Measurements from ENCODE around the gene DUSP22. TPM values are rescaled to one million over a fixed set of nuclear protein-coding genes. Genes with fewer than 3 reads are reported as not detected.

The DUSP22 gene
- polyA plus RNA-seq, 2 of the 4 experiments (the other 2 are of a cell fraction), result 6.2 to 11.3 TPM

DNA sequence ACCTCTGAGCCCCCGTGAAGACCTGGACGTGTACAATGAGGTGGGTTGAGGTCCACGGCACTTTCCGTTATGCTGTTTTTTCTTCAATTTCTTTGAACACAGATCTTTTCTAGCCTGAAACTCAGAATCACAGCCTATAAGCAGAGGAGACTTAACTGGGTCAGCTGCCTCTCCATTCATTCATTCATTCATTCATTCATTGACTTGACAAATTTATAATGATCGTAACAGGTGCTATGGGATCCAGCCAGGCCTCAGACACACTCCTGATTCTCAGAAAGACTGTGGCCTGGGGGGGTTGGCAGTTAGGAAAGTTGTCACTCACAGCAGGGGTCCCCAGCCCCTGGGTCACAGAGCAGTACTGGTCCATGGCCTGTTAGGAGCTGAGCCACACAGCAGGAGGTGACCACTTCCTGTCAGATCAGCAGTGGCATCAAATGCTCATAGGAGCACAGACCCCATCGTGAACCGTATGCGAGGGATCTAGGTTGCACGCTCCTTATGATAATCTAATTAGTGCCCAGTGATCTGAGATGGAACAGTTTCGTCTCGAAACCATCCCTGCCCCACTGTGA, 60.7 kb downstream of the DUSP22 start:
- ChIA-PET POLR2A (no interaction called here), CTCF (no interaction called here)
- FAIRE-seq (no peak), ATAC-seq (no peak), DNase-seq (ENCODE audit: low read depth in 1 of 2, low spot score in 1 of 2) (no peak)
- no peak for TF ChIP-seq TP53 (CRISPR knock-in tag; IDR thresholded peaks at IDR 0.05)
- no peak for TF ChIP-seq MAZ (IDR thresholded peaks at IDR 0.05; ENCODE audit: borderline replicate concordance, low read depth, low read length)
- no peak for TF ChIP-seq BHLHE40 (IDR thresholded peaks at IDR 0.05; ENCODE audit: low read depth, low read length)
- no peak for TF ChIP-seq E2F6 (IDR thresholded peaks at IDR 0.05; ENCODE audit: borderline replicate concordance, low read depth)
- no peak for TF ChIP-seq ZC3H11A (IDR thresholded peaks at IDR 0.05)
- TF ChIP-seq REST (IDR thresholded peaks at IDR 0.05), result no peak
- no peak for TF ChIP-seq NPAS2 (CRISPR knock-in tag; IDR thresholded peaks at IDR 0.05; ENCODE audit: borderline replicate concordance)
- TF ChIP-seq EHMT2 (IDR thresholded peaks at IDR 0.05; ENCODE audit: low read depth), result no peak
- TF ChIP-seq RAD21 (conservative IDR thresholded peaks at IDR 0.05 in 1 of 2, IDR thresholded peaks at IDR 0.05 in 1 of 2), result no peak
- no peak for TF ChIP-seq ZFP36 (IDR thresholded peaks at IDR 0.05; ENCODE audit: borderline replicate concordance, partially characterized antibody)
- Histone ChIP-seq H3K4me2 (no peak overlapping the region), H3K4me3 (no peak overlapping the region), H3K9me3 (no peaks in the 10 kb centered on the region), H3K4me1 (no peaks in the 10 kb centered on the region), H3K27ac (no peak overlapping the region)
- WGBS (ENCODE audit: missing lambda C conversion rate), result 93% methylated on average over 7 of the region's 11 CpGs

DNA sequence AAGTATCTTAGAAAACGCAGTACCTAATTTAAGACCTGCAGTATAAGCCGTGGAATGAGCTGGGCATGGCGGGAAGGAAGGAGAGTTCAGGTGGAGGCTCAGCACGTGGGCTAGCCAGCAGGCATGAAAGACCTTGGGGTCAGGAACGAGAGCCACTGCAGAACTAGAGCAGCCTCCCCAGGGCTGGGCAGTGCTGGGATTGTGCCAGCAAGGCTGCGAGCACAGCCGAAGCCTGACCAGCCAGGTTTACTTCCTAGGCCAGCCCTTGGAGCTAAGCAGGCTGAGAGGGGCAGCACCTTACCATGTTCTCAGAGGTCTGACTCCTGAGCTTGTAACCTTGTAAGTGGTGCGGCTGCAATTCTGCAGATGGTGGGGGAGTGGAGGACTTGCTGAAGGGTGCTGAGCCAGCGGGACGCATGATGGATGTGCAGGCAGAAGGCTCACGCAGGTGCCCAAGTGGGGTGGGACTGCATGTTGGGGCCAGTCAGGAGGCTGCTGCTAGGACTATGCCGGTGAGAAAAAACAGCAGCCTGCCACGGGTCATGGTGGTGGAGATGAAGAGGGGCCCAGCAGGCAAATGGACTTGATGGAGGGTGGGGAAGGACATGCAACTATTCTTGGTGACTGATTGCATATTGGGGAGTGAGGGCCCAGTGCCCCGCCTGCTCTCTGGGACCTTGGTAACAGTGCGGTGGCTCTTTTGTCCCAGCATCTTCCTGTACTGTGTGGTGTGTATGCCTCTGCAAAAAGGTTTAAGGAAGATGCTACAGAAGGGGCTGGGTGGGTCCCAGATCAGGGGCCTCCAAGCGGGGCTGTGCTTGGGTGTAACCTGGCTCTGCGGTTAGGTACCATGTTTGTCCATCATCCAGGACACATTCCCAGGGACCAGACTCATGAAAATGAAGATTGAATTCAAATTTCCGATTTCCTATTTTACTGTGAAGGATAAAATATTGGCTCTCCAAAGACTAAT, 61.6 kb downstream of the DUSP22 start:
- Histone ChIP-seq H3K4me1 (no peaks in the 10 kb centered on the region), H3K9me3 (no peaks in the 10 kb centered on the region), H3K27ac (no peak overlapping the region), H3K4me2 (no peak overlapping the region), H3K4me3 (no peak overlapping the region)
- FAIRE-seq (no peak), DNase-seq (ENCODE audit: low read depth in 1 of 2, low spot score in 1 of 2) (no peak), ATAC-seq (no peak)
- WGBS (ENCODE audit: missing lambda C conversion rate), result 85% methylated on average over 15 of the region's 18 CpGs
- POLR2A ChIA-PET, result no interaction called here
- no peak for TF ChIP-seq BHLHE40 (IDR thresholded peaks at IDR 0.05; ENCODE audit: low read depth, low read length)
- no peak for TF ChIP-seq HOXB13 (CRISPR knock-in tag; IDR thresholded peaks at IDR 0.05; ENCODE audit: low read depth)
- CTCF ChIA-PET, result no interaction called here

- Histone ChIP-seq H3K27ac (no peak overlapping the region), H3K4me2 (no peak overlapping the region), H3K4me1 (no peaks in the 10 kb centered on the region), H3K4me3 (no peak overlapping the region), H3K9me3 (no peaks in the 10 kb centered on the region)
- DNase-seq (ENCODE audit: low read depth in 1 of 2, low spot score in 1 of 2) (no peak), FAIRE-seq (no peak), ATAC-seq (no peak)
- WGBS (ENCODE audit: missing lambda C conversion rate), result 89% methylated on average over 13 of the region's 15 CpGs
- POLR2A ChIA-PET, result no interaction called here
- no peak for TF ChIP-seq MAZ (IDR thresholded peaks at IDR 0.05; ENCODE audit: borderline replicate concordance, low read depth, low read length)
- TF ChIP-seq, protein P1, sequence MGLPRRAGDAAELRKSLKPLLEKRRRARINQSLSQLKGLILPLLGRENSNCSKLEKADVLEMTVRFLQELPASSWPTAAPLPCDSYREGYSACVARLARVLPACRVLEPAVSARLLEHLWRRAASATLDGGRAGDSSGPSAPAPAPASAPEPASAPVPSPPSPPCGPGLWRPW (IDR thresholded peaks at IDR 0.05), result no peak
- TF ChIP-seq TP53 (CRISPR knock-in tag; IDR thresholded peaks at IDR 0.05), result no peak
- no peak for TF ChIP-seq HDAC2 (IDR thresholded peaks at IDR 0.05)
- no peak for TF ChIP-seq ZFP36 (IDR thresholded peaks at IDR 0.05; ENCODE audit: borderline replicate concordance, partially characterized antibody)
- no peak for TF ChIP-seq NPAS2 (CRISPR knock-in tag; IDR thresholded peaks at IDR 0.05; ENCODE audit: borderline replicate concordance)
- no peak for TF ChIP-seq CHD4 (IDR thresholded peaks at IDR 0.05; ENCODE audit: borderline replicate concordance)
- no peak for TF ChIP-seq EHMT2 (IDR thresholded peaks at IDR 0.05; ENCODE audit: low read depth)
- TF ChIP-seq, protein P2, sequence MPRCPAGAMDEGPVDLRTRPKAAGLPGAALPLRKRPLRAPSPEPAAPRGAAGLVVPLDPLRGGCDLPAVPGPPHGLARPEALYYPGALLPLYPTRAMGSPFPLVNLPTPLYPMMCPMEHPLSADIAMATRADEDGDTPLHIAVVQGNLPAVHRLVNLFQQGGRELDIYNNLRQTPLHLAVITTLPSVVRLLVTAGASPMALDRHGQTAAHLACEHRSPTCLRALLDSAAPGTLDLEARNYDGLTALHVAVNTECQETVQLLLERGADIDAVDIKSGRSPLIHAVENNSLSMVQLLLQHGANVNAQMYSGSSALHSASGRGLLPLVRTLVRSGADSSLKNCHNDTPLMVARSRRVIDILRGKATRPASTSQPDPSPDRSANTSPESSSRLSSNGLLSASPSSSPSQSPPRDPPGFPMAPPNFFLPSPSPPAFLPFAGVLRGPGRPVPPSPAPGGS (IDR thresholded peaks at IDR 0.05), result no peak
- TF ChIP-seq RFX5 (IDR thresholded peaks at IDR 0.05), result no peak
- TF ChIP-seq SREBF2 (IDR thresholded peaks at IDR 0.05), result no peak
- no peak for TF ChIP-seq JUNB (IDR thresholded peaks at IDR 0.05)
- no peak for TF ChIP-seq HOXA7 (CRISPR knock-in tag; IDR thresholded peaks at IDR 0.05)
- TF ChIP-seq, protein P3, sequence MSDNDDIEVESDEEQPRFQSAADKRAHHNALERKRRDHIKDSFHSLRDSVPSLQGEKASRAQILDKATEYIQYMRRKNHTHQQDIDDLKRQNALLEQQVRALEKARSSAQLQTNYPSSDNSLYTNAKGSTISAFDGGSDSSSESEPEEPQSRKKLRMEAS (IDR thresholded peaks at IDR 0.05), result no peak
- TF ChIP-seq NFE2L2 (conservative IDR thresholded peaks at IDR 0.05; ENCODE audit: low read length), result no peak
- CTCF ChIA-PET, result no interaction called here
Observed at GRCh38 chr6:354631-355280, 62.5 kb downstream of the DUSP22 start.
